Mammary epithelial cell (primary cell): Measurements from ENCODE around the gene MRPL10.

Experiments
- EZH2 ChIP-seq: IDR thresholded peaks from 2 replicates; pipeline ENCODE4 v1.6.1; 2012; ENCODE audit warnings: low read length, inconsistent platforms, borderline replicate concordance
- TF ChIP-seq, protein P1 (sequence below), 2 donors: IDR thresholded peaks in 1 of 2; conservative IDR thresholded peaks in 1 of 2; 2 replicates each; pipeline ENCODE4 v1.5.1; 2011 to 2012; ENCODE audit warnings: inconsistent platforms in 2 of 2, low read length in 2 of 2, mild to moderate bottlenecking in 2 of 2, control low read depth in 1 of 2, low read depth in 1 of 2; ENCODE audit not compliant: insufficient read depth in 1 of 2; ENCODE audit errors: extremely low read depth in 1 of 2

DNA sequence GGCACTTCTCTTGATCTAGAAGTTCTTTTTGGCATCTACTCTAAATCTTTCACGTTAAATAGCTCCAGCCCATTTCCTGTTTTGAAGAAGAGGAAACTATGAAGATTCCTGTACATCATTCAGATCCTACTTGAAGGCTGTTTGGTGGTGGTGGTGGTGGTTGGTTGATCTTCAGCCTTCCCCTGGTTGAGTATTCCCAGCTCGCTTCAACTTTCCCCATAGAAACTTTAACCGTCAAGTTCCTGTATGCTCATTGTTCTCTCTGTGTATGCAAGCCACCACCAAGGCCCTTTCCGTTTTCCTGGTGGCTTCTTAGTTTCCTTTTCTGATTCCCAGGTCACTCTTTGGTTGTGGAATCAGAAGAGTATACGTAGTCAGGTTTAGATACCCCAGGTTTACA lies 3.4 kb upstream of the MRPL10 start:
- TF ChIP-seq EZH2, result no peak
- TF ChIP-seq, protein P1, sequence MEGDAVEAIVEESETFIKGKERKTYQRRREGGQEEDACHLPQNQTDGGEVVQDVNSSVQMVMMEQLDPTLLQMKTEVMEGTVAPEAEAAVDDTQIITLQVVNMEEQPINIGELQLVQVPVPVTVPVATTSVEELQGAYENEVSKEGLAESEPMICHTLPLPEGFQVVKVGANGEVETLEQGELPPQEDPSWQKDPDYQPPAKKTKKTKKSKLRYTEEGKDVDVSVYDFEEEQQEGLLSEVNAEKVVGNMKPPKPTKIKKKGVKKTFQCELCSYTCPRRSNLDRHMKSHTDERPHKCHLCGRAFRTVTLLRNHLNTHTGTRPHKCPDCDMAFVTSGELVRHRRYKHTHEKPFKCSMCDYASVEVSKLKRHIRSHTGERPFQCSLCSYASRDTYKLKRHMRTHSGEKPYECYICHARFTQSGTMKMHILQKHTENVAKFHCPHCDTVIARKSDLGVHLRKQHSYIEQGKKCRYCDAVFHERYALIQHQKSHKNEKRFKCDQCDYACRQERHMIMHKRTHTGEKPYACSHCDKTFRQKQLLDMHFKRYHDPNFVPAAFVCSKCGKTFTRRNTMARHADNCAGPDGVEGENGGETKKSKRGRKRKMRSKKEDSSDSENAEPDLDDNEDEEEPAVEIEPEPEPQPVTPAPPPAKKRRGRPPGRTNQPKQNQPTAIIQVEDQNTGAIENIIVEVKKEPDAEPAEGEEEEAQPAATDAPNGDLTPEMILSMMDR (conservative IDR thresholded peaks at IDR 0.05 in 1 of 2, IDR thresholded peaks at IDR 0.05 in 1 of 2; ENCODE audit: extremely low read depth in 1 of 2, insufficient read depth in 1 of 2, low read depth in 1 of 2, low read length in 2 of 2), result no peak
